GM12878 (cell line): ENCODE results near the gene ZBTB32.

Experiments used
- CBX3 ChIP-seq: fragments of 200-600 bp; sonication (generic); IDR thresholded peaks from 2 replicates; pipeline ENCODE4 v1.6.1; 2016; ENCODE audit warnings: low read depth, borderline replicate concordance
- POLR2AphosphoS5 ChIP-seq: IDR thresholded peaks from 2 replicates; pipeline ENCODE4 v1.6.1; 2011; ENCODE audit warnings: mild to moderate bottlenecking, low read length, inconsistent platforms
- PRDM15 ChIP-seq: fragments of 450-650 bp; formaldehyde crosslinking; IDR thresholded peaks from 2 replicates; pipeline ENCODE4 v1.4.0; 2020; ENCODE audit warnings: mild to moderate bottlenecking, moderate library complexity

GRCh38 chr19:35733180-35734125 is 29.1 kb downstream of the ZBTB32 start:
- no peak for TF ChIP-seq PRDM15 (CRISPR knock-in tag)
- TF ChIP-seq POLR2AphosphoS5: no peak
- TF ChIP-seq CBX3: no peak
